Panc1 (cell line): Measurements from ENCODE around the gene PPP4R2.

Experiments
- POLR2AphosphoS5 ChIP-seq: IDR thresholded peaks from 2 replicates; pipeline ENCODE4 v1.6.1; 2012; ENCODE audit warnings: mild to moderate bottlenecking, low read depth, low read length, moderate library complexity
- SIN3A ChIP-seq: IDR thresholded peaks from 2 replicates; pipeline ENCODE4 v1.6.1; 2012; ENCODE audit warnings: low read depth, mild to moderate bottlenecking, low read length, moderate library complexity, borderline replicate concordance; ENCODE audit not compliant: insufficient read depth
- TCF7L2 ChIP-seq: IDR thresholded peaks from 2 replicates; pipeline ENCODE4 v1.6.1; 2011; ENCODE audit warnings: mild to moderate bottlenecking, low read depth, low read length, inconsistent platforms
- TF ChIP-seq, protein P1 (sequence below): fragments of 450-650 bp; IDR thresholded peaks from 2 replicates; pipeline ENCODE4 v1.5.1; 2017; ENCODE audit warnings: mild to moderate bottlenecking
- TF ChIP-seq, protein P2 (sequence below), 2 experiments: IDR thresholded peaks; 2 replicates each; pipeline ENCODE4 v1.6.1; 2011 to 2012; ENCODE audit warnings: low read depth in 2 of 2, control low read depth in 1 of 2, low read length in 1 of 2, mild to moderate bottlenecking in 1 of 2, moderate library complexity in 1 of 2; ENCODE audit not compliant: insufficient read depth in 1 of 2

DNA sequence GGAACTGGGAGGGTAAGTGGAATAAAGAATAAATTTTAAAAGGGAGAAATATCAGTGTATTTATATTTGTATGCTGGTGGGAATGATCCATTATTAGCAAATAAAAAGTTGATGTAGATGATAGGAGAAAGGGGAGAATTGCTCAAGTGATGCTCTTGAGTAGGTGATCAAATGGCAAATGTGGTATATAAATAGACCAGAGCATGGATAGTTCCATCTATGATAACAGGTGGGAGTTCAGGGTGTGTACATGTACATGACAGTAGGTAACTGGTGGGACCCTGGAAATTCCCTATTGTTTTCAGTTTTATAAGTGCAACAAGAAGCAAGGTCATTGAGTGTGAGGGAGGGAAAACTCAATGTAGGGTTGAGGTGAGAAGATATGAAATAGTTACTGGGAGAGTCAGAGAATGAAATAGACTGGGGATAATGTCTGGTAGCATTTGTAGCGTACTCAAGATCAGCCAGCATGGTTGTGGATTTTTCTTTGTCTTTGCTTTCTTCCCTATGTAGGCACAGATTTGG is 33.5 kb downstream of the PPP4R2 start:
- TF ChIP-seq, protein P1, sequence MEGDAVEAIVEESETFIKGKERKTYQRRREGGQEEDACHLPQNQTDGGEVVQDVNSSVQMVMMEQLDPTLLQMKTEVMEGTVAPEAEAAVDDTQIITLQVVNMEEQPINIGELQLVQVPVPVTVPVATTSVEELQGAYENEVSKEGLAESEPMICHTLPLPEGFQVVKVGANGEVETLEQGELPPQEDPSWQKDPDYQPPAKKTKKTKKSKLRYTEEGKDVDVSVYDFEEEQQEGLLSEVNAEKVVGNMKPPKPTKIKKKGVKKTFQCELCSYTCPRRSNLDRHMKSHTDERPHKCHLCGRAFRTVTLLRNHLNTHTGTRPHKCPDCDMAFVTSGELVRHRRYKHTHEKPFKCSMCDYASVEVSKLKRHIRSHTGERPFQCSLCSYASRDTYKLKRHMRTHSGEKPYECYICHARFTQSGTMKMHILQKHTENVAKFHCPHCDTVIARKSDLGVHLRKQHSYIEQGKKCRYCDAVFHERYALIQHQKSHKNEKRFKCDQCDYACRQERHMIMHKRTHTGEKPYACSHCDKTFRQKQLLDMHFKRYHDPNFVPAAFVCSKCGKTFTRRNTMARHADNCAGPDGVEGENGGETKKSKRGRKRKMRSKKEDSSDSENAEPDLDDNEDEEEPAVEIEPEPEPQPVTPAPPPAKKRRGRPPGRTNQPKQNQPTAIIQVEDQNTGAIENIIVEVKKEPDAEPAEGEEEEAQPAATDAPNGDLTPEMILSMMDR = no peak
- no peak for TF ChIP-seq TCF7L2
- TF ChIP-seq, protein P2, sequence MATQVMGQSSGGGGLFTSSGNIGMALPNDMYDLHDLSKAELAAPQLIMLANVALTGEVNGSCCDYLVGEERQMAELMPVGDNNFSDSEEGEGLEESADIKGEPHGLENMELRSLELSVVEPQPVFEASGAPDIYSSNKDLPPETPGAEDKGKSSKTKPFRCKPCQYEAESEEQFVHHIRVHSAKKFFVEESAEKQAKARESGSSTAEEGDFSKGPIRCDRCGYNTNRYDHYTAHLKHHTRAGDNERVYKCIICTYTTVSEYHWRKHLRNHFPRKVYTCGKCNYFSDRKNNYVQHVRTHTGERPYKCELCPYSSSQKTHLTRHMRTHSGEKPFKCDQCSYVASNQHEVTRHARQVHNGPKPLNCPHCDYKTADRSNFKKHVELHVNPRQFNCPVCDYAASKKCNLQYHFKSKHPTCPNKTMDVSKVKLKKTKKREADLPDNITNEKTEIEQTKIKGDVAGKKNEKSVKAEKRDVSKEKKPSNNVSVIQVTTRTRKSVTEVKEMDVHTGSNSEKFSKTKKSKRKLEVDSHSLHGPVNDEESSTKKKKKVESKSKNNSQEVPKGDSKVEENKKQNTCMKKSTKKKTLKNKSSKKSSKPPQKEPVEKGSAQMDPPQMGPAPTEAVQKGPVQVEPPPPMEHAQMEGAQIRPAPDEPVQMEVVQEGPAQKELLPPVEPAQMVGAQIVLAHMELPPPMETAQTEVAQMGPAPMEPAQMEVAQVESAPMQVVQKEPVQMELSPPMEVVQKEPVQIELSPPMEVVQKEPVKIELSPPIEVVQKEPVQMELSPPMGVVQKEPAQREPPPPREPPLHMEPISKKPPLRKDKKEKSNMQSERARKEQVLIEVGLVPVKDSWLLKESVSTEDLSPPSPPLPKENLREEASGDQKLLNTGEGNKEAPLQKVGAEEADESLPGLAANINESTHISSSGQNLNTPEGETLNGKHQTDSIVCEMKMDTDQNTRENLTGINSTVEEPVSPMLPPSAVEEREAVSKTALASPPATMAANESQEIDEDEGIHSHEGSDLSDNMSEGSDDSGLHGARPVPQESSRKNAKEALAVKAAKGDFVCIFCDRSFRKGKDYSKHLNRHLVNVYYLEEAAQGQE (IDR thresholded peaks at IDR 0.05; ENCODE audit: insufficient read depth in 1 of 2, low read depth in 2 of 2, low read length in 1 of 2) = no peak
- TF ChIP-seq POLR2AphosphoS5 = no peak
- TF ChIP-seq SIN3A = no peak
